HG03432 (cell line): ENCODE data around the gene RIMOC1.

Experiments
- ATAC-seq: cut with Tn5 transposase; IDR thresholded peaks from one replicate; pipeline ENCODE4 v1.9.1; 2021; ENCODE audit warnings: mild to moderate bottlenecking, moderate library complexity; ENCODE audit not compliant: unreplicated experiment

Gene RIMOC1, protein sequence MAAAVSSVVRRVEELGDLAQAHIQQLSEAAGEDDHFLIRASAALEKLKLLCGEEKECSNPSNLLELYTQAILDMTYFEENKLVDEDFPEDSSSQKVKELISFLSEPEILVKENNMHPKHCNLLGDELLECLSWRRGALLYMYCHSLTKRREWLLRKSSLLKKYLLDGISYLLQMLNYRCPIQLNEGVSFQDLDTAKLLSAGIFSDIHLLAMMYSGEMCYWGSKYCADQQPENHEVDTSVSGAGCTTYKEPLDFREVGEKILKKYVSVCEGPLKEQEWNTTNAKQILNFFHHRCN

DNA sequence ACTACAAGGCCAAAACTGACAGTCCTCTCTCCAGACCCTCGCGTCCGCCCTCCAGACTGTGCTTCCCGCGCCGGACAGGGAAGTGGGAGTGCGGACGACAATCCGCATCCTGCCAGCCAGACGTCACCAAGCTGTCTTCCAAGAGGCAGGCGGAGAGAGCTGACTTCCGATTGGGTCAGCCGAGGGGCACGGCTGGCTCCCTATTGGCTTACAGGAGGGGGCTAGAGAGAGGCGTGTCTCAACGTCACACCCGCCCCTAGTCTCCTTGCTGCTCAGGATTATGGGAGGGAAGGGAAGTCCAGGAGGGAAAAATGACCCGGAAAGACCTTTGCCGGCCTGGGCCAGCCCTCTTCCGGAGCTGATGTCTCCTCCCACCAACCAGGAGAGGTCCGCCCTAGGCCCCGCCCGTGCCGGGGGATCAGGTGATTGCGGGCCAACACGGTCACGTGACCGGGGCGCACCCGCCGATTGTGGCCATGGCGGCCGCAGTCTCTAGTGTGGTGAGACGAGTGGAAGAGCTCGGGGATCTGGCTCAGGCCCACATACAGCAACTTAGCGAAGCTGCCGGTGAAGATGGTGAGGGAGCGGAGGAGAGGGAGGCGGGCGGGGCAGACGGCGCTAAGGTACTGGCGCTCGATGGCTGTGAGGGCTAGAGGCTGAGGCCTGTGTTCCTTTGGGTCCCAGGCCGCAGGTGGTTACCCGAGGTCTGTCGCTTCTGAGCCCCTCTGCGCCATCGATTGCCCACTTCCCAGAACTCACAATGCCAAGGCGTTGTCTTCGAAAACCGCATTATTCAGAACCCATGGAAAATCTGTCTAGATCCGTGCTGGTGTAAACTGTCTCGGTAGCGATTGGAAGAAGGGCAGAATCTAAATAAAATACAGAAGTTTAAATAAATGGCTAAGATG, at the start of gene RIMOC1:
TSS of gene RIMOC1 (plus strand) at position 453 of the 908 bp plus-strand sequence. CDS start at position 477, 24 bp downstream.
- peak; percentile 98 for ATAC-seq

DNA sequence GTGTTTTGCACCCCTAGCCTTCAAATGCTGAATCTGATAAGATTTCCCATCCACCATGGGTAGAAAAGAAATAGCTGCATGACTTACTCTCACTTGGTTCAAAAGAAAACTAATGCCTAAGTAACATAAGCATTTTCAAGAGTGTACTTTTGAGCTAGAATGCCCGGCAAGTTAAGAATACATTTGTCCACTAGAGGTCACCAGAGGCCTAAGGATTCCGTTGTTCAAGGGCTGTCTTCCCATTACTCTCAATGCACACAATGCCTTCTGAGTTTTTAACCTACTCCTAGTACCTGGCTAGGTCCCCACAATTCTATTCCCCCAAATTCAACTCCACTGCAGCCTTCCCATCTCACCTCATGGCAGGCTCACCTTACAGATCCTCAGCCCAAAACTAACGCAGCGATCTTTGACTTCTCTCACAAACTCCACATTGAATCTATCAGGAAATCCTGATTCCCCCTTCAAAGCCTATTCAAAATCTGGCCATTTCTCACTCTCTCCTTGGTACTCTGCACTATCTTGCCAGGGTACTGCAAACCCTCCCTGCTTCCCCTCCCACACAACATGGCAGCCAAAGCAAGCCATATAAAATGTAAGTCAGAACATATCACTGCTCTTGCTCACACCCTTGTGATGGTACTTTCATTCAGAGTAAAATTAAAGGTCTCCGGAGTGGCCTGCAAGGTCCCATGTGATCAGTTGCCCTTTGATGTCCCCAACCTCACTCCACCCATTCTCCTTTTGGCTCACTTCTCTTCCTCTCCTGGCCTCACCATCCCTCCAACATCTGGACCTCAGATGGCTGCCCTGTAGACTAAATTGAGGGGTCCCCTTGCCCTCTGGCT, 47.3 kb upstream of the RIMOC1 start:
- ATAC-seq = peak; percentile 92

DNA sequence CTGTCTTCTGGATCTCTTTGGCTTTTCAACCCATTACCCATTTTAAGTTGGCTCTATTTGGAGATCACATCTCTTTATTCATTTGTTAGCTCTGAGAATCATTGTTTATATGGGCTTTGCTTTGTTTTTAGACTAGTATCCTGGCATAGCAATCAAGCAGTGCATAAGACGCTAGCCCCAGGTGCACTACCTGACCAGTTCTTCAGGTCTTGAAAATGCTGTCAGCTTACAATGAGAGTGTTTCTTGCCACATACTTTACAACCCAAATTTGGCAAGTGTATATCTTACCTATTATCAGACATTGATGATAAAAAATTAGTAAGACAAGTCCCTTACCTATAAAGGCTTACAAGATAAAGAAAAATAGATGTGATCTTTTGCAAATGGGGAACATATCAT, 46.2 kb upstream of the RIMOC1 start:
- no peak for ATAC-seq

DNA sequence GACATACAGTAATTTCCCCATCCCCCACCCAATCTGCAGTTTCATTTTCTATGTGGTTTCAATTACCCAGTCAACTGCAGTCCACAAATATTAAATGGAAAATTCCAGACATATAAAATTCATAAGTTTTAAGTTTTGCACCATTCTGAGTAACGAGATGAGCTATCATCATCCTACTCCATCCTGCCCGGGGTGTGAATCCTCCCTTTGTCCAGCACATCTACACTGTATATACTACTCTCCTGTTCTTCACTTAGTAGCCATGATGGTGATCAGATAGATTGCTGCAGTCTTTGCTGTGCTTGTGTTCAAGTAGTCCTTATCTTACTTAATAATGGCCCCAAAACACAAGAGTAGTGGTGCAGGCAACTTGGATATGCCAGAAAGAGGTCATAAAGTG, 45.3 kb upstream of the RIMOC1 start:
- ATAC-seq = no peak

DNA sequence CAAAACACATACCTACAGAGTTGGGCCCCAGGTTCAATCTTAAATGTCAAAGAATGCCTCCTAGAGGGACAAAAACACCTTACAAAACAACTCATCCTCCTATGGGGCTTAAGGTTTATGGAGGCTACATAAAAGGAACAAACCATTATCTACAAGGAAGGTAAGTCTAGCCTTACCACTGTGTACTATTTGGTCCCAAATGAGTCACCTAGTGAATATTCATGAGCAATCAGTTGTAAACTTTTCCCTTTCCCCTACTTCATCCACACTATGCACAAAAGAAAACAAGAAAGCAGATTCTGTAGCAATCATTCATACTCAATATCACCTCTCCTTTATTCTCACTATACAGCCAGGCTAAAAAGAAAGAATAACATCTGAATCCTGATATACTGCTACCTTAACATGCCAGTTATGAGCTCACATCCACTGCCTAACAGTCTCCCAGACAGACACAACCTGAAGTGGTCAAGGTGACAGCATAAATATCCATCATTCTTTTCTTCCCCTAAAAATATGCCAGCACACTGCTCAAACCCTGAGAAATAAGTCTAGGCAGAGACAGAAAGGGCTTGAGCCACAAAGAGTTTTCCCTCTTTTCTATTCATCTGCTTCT, 40.2 kb upstream of the RIMOC1 start:
- peak; percentile 70 for ATAC-seq

DNA sequence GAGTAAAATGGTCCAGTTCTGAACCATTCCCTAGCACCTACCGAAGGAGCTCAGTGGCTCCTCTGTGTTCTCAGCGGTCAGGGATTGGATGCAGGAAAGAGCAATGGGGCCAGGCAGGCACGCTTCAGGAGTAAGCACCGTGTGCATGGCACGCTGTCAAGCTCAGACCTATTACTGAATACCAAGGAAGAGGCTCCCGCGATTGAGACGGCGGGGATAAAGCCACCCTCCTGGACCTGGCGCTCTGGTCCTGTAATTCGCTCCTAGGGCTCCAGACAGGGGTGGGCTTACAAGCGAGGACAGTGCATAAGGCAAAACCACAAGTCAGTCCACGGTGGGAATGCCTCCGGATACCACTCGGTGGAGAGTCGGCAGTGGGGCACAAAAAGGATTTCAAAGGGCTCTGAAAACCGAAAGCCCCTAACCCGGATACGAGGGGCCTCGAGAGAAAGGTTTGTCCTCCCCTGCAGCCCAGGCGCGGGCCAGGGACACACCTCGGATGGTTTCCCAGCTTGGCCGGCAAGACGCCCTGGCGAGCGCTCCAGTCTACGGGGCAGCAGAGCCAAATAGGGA, 34.9 kb upstream of the RIMOC1 start:
- no peak for ATAC-seq

DNA sequence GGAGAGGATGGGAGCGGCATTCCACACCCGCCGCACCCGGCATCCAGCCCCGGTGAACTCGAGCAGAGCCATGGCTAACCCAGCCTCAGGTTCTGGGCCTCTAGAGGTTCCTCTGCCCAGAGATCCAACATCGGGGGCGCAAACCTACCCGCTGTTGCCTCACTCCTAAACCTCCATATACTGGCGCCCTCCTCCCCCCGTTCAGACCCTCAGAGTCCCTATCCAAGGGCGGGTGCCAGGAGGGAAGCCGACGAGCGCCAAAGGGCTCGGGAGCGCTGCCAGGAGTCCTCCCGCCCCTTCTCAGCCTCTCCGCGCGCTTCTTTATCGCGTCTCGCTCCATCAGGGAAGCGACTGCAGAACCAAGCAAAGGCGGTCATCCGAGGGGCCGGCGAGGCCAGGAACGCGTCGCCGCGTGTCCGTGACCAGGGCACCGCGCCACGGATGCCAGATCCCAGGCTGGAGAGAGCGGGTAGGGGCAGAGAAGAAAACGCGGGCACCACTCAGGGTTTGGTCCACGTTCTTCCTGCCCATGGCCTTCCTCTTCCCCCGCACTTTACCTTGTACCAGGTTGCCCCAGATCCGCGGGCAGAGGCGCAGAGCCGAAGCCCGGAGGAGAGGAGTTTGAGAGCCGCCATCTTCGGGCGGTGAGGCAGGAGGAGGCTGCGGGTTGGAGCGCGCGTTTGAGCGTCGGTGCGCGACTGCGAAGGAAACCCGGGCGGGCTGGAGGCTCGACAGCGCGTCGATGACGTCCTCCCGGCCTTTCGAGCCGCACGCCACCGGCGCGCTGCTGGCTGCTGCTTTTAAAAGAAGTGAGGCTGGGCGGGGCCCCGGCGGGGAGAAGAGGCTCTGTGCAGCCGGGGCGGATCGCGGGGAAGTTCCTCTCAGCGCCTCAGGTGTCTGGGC, 34.2 kb upstream of the RIMOC1 start, which contains the start of gene OXCT1:
TSS of gene OXCT1 (minus strand) at position 702 of the 903 bp plus-strand sequence. CDS start at position 635, 67 bp downstream.
- ATAC-seq = peak; percentile 94

DNA sequence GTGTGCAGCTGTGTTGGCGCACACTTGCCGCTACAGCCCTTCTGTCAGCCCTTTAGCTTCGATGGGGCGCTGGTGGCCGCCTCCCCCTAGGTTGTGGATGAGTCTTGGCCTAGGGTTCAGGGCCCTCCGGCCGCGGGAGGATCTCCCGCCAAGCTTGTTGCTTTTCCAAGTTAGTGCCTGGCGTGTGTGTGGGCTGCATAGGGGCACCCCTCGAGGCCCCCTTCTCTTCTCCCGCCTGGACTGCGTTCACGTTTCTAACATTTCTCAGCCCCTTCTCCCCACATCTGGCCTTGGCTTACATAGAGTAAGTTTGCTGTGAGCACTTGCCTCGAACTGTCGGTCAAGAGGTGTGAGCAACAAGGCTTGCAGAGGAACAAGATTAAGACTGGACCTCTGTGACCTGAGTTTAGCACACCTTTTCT, 33.5 kb upstream of the RIMOC1 start:
- ATAC-seq = no peak

DNA sequence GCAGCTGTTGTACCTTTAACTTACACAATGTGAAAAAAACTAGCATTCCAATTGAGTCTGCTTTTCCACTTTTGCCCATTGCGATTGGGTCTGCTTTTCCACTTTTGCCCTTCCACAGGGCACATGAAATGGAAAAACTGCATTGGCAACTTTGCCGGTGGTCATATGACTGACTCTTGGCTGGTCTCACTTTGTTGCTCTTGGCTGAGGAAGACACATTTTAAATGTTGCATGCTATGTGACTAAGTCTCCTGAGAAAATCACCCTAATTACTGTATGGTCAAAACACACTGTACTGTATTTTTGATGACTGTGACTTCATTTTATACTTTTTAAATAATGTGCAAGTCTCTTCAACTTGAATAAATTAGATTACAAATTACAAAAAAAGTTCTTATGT, 32.3 kb upstream of the RIMOC1 start:
- ATAC-seq = no peak

DNA sequence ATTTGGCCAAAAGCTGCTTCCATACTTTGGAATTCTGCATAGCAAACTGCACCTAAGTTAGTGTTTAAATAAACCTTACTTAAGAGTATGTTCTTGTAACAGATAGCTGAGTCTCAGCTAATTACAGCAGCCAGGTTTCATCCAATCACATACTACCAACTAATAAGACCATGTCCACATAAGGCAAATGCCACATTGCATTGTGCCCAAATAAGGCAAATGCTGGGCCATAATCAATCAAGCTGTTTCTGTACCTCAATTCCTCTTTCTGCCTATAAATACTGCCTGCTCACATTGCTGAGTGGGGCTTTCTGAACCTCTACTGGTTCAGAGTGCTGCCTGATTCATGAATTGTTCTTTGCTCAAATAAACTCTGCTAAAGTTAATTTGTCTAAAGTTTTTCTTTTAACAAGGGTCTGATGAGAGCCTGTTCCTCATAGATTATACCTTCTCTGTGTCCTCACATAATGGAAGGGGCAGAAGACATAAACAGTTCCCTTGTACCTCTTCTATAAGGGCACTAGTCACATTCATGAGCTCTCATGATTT, 29.6 kb upstream of the RIMOC1 start:
- ATAC-seq = no peak

DNA sequence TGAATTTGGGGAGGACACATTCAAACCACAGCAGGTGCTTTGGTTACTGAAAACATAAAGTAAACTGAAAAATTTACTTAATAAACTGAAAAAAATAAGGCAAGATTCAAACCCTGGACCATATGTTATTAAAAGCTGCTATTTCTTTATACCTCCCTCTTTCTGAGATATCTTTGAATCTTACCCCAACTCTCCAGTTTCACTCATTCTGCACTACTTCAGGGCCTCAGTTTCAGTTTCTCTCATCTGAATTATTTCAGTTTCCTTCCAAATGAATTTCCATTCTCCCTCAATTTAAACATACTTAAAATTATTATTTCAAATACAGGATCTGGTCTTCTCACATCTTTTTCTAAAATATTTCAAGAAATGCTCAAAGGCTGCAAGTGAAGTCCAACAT, 29.0 kb upstream of the RIMOC1 start:
- ATAC-seq = no peak

DNA sequence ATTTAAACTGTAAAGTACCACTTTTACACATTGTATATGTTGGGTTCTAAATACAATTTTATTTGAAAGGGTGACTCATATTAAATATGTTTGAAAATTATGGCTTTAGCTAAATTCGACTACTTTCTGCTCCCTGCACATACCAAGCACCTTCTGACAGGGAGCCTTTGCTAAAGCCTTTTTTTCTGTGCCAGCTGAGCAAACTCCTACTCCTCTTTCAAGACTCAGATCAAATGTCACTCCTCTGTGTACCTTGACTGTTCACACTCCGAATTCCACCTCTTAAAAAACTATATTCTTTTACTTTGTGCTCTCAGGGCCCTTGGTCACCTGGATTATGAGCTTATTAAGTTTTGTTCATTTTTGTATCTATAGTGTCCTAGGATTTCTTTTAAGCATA, 27.5 kb upstream of the RIMOC1 start:
- no peak for ATAC-seq

DNA sequence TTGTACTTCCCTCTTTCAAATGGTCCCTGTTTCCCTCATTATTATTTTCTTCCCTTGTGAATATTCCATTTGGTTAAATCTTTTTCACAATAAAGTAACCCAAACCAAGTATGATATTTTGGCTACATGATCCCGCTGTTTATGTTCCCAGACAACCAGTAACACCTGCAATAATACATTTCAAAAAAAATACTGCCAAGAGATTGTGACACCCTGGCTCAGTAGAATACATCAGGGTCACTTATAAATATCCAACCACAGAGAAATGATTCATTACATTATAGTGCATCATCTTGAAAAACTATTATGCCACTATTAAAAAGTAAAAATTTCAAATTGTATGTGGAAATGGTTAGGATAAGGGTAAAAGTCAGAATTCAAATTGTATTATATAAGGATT, 26.7 kb upstream of the RIMOC1 start:
- no peak for ATAC-seq

DNA sequence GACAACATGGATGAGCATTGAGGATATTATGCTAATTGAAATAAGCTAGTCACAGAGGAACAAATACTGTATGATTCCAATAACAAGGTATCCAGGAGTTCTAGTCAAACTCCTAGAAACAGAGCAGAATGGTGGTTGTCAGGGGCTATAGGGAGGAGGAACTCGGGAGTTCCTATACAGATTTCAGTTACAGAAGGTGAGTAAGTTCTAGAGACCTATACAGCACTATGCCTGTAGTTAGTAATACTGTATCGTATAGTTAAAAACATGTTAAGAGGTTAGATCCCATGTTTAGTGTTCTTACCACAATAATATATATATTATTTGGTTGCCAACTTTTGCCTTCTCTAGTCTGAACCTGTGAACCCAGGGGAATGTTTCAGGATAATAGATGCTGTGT, 26.0 kb upstream of the RIMOC1 start:
- peak; percentile 28 for ATAC-seq

DNA sequence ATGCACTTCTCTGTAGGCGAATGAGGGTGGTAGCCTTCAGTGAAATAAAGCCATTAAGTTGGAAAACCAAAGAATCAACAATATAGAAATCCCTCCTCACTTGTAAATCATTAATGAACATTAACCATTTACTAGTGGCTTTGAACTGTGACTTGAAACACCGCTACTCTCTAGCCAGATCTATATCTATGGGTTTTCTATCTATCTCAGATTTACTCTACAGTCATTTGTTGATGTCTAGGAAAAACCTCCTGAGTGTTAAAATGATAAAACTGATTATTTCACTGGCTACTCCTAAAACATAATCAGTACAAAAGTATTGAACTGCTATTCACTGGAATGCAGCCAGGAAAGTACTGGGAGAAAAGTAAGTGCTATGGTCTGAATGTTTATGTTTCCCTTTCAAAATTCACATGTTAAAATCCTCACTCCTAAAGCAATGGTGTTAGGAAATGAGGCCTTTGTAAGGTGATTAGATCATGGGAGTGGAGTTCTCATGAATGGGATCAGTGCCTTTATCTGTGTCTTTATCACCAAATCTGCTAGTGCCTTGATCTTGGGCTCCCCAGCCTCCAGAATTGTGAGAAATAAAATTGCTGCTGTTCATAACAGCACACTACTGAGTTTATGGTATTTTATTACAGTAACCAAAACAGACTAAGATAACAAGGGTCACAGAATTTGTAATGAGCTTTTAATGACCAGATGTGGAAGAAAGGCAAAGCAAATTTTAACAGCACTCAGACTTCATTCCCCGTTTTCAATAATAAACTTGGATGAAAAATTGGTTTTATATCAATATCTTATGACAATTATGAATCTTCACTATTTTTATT, 25.3 kb upstream of the RIMOC1 start:
- peak; percentile 65 for ATAC-seq

DNA sequence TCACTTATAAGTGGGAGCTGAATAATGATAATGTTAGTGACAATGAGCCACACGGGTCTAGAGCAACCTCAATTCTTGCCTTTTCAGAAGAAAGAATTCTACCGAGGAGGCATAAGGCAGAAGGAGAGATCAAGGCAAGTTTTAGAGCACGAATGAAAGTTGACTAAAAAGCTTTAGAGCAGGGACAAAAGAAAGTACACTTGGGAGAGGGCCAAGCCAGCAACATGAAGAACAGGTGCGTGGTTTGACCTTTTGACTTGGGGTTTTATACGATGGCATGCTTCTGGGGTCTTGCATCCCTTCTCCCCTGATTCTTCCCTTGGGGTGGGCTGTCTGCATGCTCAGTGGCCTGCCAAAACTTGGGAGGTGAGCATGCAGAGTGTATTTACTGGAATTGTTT, 21.4 kb upstream of the RIMOC1 start:
- ATAC-seq = no peak

DNA sequence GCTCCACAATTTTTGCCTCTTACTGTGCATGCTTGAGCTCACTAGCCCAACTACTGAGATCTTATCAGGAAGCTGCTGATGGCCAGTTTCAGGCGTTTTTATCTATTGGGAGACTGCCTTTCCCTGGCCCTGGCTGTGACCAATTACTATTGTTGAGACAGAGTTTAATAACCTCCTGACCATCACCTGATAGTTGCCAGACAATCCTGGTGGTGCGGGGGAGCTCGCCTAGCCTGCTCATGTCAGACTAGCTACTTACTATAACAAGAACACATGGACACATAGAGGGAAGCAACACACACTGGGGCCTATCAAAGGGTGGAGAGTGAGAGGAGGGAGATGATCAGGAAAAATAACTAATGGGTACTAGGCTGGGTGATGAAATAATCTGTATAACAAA, 20.9 kb upstream of the RIMOC1 start:
- ATAC-seq = no peak

DNA sequence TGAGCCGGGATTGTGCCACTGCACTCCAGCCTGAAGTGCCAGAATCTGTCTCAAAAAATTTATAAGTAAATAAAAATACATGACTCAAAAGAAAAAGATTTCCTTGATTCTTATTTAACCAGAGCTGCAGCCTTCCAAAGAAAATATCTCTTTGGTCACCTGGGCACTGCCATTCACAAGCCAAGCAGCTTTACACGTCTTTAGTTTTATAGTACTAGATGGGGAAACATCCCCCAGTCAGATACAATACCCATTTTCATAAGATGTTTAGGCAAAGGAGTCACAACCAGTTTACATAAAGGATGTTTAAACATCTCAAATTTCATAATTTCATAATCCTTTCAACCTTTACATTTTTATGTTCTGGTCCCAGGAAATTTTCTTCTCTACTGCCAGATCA, 20.2 kb upstream of the RIMOC1 start:
- ATAC-seq = no peak
